Type B pancreatic cell (in vitro differentiated cells): ENCODE data around the gene RAB9B. TPM values are rescaled to one million over a fixed set of nuclear protein-coding genes. Genes with fewer than 3 reads are reported as not detected.

ENCODE experiments used
- DNase-seq: peaks from one replicate; pipeline ENCODE4 v3.0.0; 2021; ENCODE audit warnings: mixed read lengths; ENCODE audit not compliant: unreplicated experiment; ENCODE audit errors: extremely low spot score
- H3K27ac Mint-ChIP-seq: 2 replicates; pipeline ENCODE4 v1.8.0; 2021; ENCODE audit warnings: mild to moderate bottlenecking, mixed read lengths
- H3K27me3 Mint-ChIP-seq: 2 replicates; pipeline ENCODE4 v1.8.0; 2021; ENCODE audit warnings: mixed read lengths
- H3K36me3 Mint-ChIP-seq: 2 replicates; pipeline ENCODE4 v1.8.0; 2021; ENCODE audit warnings: mixed read lengths
- H3K4me1 Mint-ChIP-seq: one replicate; pipeline ENCODE4 v1.8.0; 2021; ENCODE audit warnings: mixed read lengths; ENCODE audit not compliant: unreplicated experiment
- H3K4me3 Mint-ChIP-seq: 2 replicates; pipeline ENCODE4 v1.8.0; 2021; ENCODE audit warnings: mild to moderate bottlenecking, mixed read lengths
- H3K9me3 Mint-ChIP-seq: 2 replicates; pipeline ENCODE4 v1.8.0; 2021; ENCODE audit warnings: mixed read lengths
- CTCF ChIP-seq: fragments of 200-600 bp; sonication (generic); conservative IDR thresholded peaks from 2 replicates; pipeline ENCODE4 v1.5.0; 2021; ENCODE audit warnings: antibody characterized with exemption, mild to moderate bottlenecking
- total RNA-seq: library from RNA; stranded (reverse); gene quantifications from 2 replicates; pipeline ENCODE4 v1.2.1, GENCODE V29; 2021; ENCODE audit warnings: low replicate concordance

RAB9B gene
- total RNA-seq, 1 donor from 2014 or later, result 2.8 TPM

- no peak for TF ChIP-seq CTCF
- Mint-ChIP-seq H3K27ac (no peak overlapping the region), H3K27me3 (no peaks in the 10 kb centered on the region)
Measured at GRCh38 chrX:103806862-103807474, 25.1 kb downstream of the RAB9B start.

GRCh38 chrX:103805860-103806259 lies 26.2 kb downstream of the RAB9B start:
- H3K4me3 Mint-ChIP-seq, result no peak overlapping the region
- DNase-seq, result no peak
- no peak for TF ChIP-seq CTCF
- no peaks in the 10 kb centered on the region for H3K36me3 Mint-ChIP-seq
- no peaks in the 10 kb centered on the region for H3K27me3 Mint-ChIP-seq
- H3K9me3 Mint-ChIP-seq, result no peaks in the 10 kb centered on the region
- no peak overlapping the region for H3K27ac Mint-ChIP-seq
- H3K4me1 Mint-ChIP-seq, result no peaks in the 10 kb centered on the region

More at GRCh38 chrX:103806862-103807474, 25.1 kb downstream of the RAB9B start:
- DNase-seq, result no peak
- Mint-ChIP-seq H3K36me3 (no peaks in the 10 kb centered on the region), H3K4me3 (no peak overlapping the region), H3K4me1 (no peaks in the 10 kb centered on the region), H3K9me3 (no peaks in the 10 kb centered on the region)

- Mint-ChIP-seq H3K4me3 (no peak overlapping the region), H3K9me3 (no peaks in the 10 kb centered on the region)
- DNase-seq, result no peak
Measured at GRCh38 chrX:103800318-103800717, 31.7 kb downstream of the RAB9B start.

GRCh38 chrX:103797691-103798090 lies 34.4 kb downstream of the RAB9B start:
- no peak for DNase-seq
- TF ChIP-seq CTCF, result no peak
- H3K4me1 Mint-ChIP-seq, result no peaks in the 10 kb centered on the region
- H3K27me3 Mint-ChIP-seq, result no peaks in the 10 kb centered on the region
- H3K36me3 Mint-ChIP-seq, result no peaks in the 10 kb centered on the region
- H3K27ac Mint-ChIP-seq, result no peak overlapping the region
- H3K9me3 Mint-ChIP-seq, result no peaks in the 10 kb centered on the region
- H3K4me3 Mint-ChIP-seq, result no peak overlapping the region

More at GRCh38 chrX:103800318-103800717, 31.7 kb downstream of the RAB9B start:
- H3K27me3 Mint-ChIP-seq, result no peaks in the 10 kb centered on the region
- no peak for TF ChIP-seq CTCF
- H3K36me3 Mint-ChIP-seq, result no peaks in the 10 kb centered on the region
- H3K4me1 Mint-ChIP-seq, result no peaks in the 10 kb centered on the region
- H3K27ac Mint-ChIP-seq, result no peak overlapping the region

- TF ChIP-seq CTCF, result no peak
- H3K36me3 Mint-ChIP-seq, result no peaks in the 10 kb centered on the region
- H3K4me3 Mint-ChIP-seq, result no peak overlapping the region
- H3K4me1 Mint-ChIP-seq, result no peaks in the 10 kb centered on the region
- no peak overlapping the region for H3K27ac Mint-ChIP-seq
- DNase-seq, result no peak
- peaks cover 4% of the 10 kb centered on the region for H3K27me3 Mint-ChIP-seq
- H3K9me3 Mint-ChIP-seq, result no peaks in the 10 kb centered on the region
Measured at GRCh38 chrX:103794119-103794518, 37.9 kb downstream of the RAB9B start.

GRCh38 chrX:103793545-103793940 lies 38.5 kb downstream of the RAB9B start:
- Mint-ChIP-seq H3K4me1 (no peaks in the 10 kb centered on the region), H3K27me3 (peaks cover 4% of the 10 kb centered on the region), H3K9me3 (no peaks in the 10 kb centered on the region), H3K27ac (no peak overlapping the region), H3K36me3 (no peaks in the 10 kb centered on the region), H3K4me3 (no peak overlapping the region)
- DNase-seq, result no peak
- no peak for TF ChIP-seq CTCF
